ENCODE results near the gene CACNG3. TPM values are rescaled to one million over a fixed set of nuclear protein-coding genes. Genes with fewer than 3 reads are reported as not detected.

CACNG3 gene
- total RNA-seq, 1 donor from 2014 or later: not detected

DNA sequence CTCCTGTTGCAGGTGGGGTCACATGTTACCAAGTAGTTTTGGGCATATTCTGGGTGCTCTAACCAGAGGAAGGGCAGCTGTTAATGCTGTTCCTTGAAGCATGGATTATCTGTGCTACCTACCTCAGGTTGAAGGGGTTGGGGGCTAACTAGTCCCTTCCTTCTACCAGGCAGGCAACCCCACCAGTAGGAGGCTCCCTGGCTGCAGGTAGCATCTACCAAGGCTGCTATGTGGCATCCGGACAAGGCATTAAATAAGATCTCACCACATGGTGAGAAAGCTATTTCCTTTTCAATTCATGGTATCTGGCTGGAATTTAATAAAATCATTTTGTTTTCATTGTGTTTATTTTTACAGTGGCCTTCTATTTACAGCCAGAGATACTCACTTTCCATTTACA, 62.5 kb downstream of the CACNG3 start:
- H3K4me3 ChIP-seq: no peak overlapping the region
- no peaks in the 10 kb centered on the region for H3K27me3 ChIP-seq
- H3K27ac ChIP-seq: no peak overlapping the region
- H3K4me1 ChIP-seq: no peaks in the 10 kb centered on the region
- intact Hi-C loops (cut with DNase I): no loop called here
- TF ChIP-seq POLR2A (IDR thresholded peaks at IDR 0.05) (no peak), POLR2AphosphoS5 (IDR thresholded peaks at IDR 0.05; ENCODE audit: insufficient read depth in 1 of 2, low read depth in 1 of 2) (no peak)
- TF ChIP-seq, protein P1, sequence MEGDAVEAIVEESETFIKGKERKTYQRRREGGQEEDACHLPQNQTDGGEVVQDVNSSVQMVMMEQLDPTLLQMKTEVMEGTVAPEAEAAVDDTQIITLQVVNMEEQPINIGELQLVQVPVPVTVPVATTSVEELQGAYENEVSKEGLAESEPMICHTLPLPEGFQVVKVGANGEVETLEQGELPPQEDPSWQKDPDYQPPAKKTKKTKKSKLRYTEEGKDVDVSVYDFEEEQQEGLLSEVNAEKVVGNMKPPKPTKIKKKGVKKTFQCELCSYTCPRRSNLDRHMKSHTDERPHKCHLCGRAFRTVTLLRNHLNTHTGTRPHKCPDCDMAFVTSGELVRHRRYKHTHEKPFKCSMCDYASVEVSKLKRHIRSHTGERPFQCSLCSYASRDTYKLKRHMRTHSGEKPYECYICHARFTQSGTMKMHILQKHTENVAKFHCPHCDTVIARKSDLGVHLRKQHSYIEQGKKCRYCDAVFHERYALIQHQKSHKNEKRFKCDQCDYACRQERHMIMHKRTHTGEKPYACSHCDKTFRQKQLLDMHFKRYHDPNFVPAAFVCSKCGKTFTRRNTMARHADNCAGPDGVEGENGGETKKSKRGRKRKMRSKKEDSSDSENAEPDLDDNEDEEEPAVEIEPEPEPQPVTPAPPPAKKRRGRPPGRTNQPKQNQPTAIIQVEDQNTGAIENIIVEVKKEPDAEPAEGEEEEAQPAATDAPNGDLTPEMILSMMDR (IDR thresholded peaks at IDR 0.05): no peak
- no peak for DNase-seq (ENCODE audit: extremely low spot score in 2 of 2)
- H3K36me3 ChIP-seq: no peaks in the 10 kb centered on the region
- no peaks in the 10 kb centered on the region for H3K9me3 ChIP-seq

DNA sequence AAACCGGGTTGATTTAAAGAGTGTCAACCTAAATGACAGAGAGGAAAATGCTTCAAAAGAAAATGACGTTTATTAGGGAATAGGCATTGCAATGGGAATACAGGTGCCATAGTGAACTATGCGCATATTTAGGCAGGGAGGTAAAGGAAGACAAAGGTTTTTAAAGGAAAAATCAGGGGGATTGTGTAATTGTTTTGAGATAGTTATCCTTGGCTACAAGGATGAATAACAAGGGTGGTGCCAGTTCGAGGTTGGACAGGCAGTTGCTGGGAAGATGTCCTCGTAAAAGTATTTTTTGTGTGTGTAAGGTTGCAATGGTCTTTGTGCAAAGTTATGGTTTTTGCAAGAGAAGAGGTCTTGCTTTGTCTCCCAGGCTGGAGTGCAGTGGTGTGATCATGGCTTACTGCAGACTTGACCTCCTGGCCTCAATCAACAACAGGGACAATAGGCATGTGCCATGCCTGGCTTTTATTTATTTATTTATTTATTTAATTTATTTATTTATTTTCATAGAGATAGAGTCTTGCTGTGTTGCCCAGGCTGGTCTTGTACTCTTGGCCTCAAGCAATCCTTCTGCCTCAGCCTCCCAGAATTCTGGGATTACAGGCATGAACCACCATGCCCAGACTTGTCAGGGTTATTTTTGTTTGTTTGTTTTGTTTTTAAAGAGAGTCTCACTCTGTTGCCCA, 63.1 kb downstream of the CACNG3 start:
- Histone ChIP-seq H3K36me3 (no peaks in the 10 kb centered on the region), H3K27me3 (no peaks in the 10 kb centered on the region), H3K4me3 (no peak overlapping the region), H3K4me1 (no peaks in the 10 kb centered on the region), H3K27ac (no peak overlapping the region), H3K9me3 (no peaks in the 10 kb centered on the region)
- intact Hi-C loops (cut with DNase I): no loop called here
- TF ChIP-seq, protein P1 (IDR thresholded peaks at IDR 0.05): no peak
- TF ChIP-seq POLR2AphosphoS5 (IDR thresholded peaks at IDR 0.05; ENCODE audit: insufficient read depth in 1 of 2, low read depth in 1 of 2): no peak
- TF ChIP-seq POLR2A (IDR thresholded peaks at IDR 0.05): no peak
- DNase-seq (ENCODE audit: extremely low spot score in 2 of 2): no peak

DNA sequence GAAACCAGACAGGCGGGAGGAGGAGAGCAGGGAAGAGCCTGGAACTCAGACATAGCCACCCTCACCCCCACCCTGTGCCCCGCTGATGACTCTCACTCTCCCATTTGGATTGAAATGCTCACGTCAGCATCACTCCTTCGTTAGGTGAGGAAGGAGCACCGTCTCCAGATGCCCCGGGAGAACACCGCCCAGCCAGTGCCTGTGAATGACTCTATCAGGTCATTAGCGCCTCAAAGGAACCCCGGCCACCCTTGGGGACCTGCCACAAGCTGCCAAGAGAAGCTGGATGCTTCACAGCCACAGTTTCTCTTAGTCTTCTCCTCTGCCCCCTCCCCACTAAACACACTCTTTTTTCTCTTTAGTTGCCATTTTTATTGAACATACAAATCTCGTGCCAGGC, 66.0 kb downstream of the CACNG3 start:
- H3K27me3 ChIP-seq: no peaks in the 10 kb centered on the region
- H3K36me3 ChIP-seq: no peaks in the 10 kb centered on the region
- no peaks in the 10 kb centered on the region for H3K4me1 ChIP-seq
- H3K9me3 ChIP-seq: no peaks in the 10 kb centered on the region
- TF ChIP-seq, protein P1 (IDR thresholded peaks at IDR 0.05): no peak
- TF ChIP-seq POLR2A (IDR thresholded peaks at IDR 0.05) (no peak), POLR2AphosphoS5 (IDR thresholded peaks at IDR 0.05; ENCODE audit: insufficient read depth in 1 of 2, low read depth in 1 of 2) (no peak)
- no peak overlapping the region for H3K4me3 ChIP-seq
- H3K27ac ChIP-seq: no peak overlapping the region
- no peak for DNase-seq (ENCODE audit: extremely low spot score in 2 of 2)
- intact Hi-C loops (cut with DNase I): no loop called here

DNA sequence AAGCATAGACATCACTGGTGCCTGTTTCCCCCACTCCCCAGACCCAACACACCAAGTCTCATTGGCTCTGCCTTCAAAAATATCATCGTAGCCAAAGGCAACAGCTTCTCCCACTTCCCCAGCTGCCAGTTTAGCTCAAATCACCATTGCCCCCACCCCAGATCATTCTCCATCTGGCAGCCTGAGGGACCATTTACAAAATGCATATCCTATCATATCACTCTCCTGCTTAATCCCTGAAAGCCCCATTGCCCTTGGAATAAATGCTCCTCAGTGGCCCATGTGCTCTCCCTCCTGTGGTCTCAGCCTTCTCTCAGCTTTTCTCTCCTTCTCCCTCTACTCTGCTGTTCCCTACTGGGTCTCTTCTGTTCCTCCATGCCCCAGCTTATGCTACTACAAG, 68.3 kb downstream of the CACNG3 start:
- no peak for DNase-seq (ENCODE audit: extremely low spot score in 2 of 2)
- Histone ChIP-seq H3K27ac (no peak overlapping the region), H3K27me3 (no peaks in the 10 kb centered on the region), H3K9me3 (no peaks in the 10 kb centered on the region), H3K4me1 (no peaks in the 10 kb centered on the region), H3K36me3 (no peaks in the 10 kb centered on the region), H3K4me3 (no peak overlapping the region)
- TF ChIP-seq POLR2AphosphoS5 (IDR thresholded peaks at IDR 0.05; ENCODE audit: insufficient read depth in 1 of 2, low read depth in 1 of 2) (no peak), POLR2A (IDR thresholded peaks at IDR 0.05) (no peak)
- TF ChIP-seq, protein P1 (IDR thresholded peaks at IDR 0.05): no peak
- intact Hi-C loops (cut with DNase I): no loop called here

DNA sequence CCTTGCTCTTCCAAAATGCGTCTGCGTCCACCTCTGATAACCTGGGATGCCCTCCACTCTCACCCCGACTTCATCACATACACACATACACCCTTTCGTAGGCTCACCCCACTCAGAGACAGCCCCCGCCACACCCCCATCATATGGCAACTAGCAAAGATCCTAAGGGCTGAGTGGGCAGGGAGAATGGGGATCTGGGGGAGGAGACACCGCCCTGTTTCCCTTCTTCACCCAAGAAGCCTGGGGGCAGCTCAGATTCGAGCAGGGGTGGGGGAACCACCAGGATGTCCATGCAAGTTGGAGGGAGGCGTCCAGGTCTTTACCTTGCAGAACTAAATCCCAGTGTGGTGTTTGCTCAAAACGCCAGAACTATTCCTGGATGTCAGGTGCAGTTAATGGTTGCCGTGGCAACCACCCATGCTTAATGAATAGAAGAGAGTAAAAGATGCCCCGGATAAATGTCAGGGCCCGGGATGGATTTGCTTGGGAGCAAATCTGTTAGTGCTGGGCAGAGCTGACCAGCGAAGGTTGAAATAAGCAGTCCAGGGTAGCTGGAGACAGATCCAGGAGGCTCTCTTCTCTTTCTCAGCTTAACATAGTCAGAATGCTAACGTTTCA, 72.8 kb downstream of the CACNG3 start:
- TF ChIP-seq POLR2AphosphoS5 (IDR thresholded peaks at IDR 0.05; ENCODE audit: insufficient read depth in 1 of 2, low read depth in 1 of 2) (no peak), POLR2A (IDR thresholded peaks at IDR 0.05) (no peak)
- TF ChIP-seq, protein P1 (IDR thresholded peaks at IDR 0.05): no peak
- intact Hi-C loops (cut with DNase I): no loop called here
- H3K27ac ChIP-seq: no peak overlapping the region
- H3K9me3 ChIP-seq: no peaks in the 10 kb centered on the region
- no peaks in the 10 kb centered on the region for H3K4me1 ChIP-seq
- DNase-seq (ENCODE audit: extremely low spot score in 2 of 2): no peak
- H3K4me3 ChIP-seq: no peak overlapping the region
- H3K36me3 ChIP-seq: no peaks in the 10 kb centered on the region
- H3K27me3 ChIP-seq: no peaks in the 10 kb centered on the region
